Dendritic cell treated with granulocyte-macrophage colony-stimulating factor and Interleukin-4, amounts not matched to agents 40 ng/mL and 50 ng/mL, for 4 days (primary cell): ENCODE results near the gene SLC25A30.
"Not testable (repeated sequence)": the region's sequence is repeated elsewhere in the genome, so short reads cannot be mapped to it uniquely, and the experiment has no call there.

Experiments
- H3K27ac Mint-ChIP-seq: one replicate; pipeline ENCODE4 v1.8.0; 2022; ENCODE audit warnings: mild to moderate bottlenecking, mixed read lengths
- H3K27me3 Mint-ChIP-seq: one replicate; pipeline ENCODE4 v1.8.0; 2022; ENCODE audit warnings: mild to moderate bottlenecking, mixed read lengths
- H3K36me3 Mint-ChIP-seq: one replicate; pipeline ENCODE4 v1.8.0; 2022; ENCODE audit warnings: low read depth, mixed read lengths
- H3K4me1 Mint-ChIP-seq: one replicate; pipeline ENCODE4 v1.8.0; 2022; ENCODE audit warnings: low read depth, mixed read lengths
- H3K4me3 Mint-ChIP-seq: one replicate; pipeline ENCODE4 v1.8.0; 2022; ENCODE audit warnings: mild to moderate bottlenecking, moderate library complexity, mixed read lengths
- H3K9me3 Mint-ChIP-seq: one replicate; pipeline ENCODE4 v1.8.0; 2022; ENCODE audit warnings: mixed read lengths
- intact Hi-C: fragments of 100-400 bp; cut with micrococcal nuclease; formaldehyde crosslinking; loops from one replicate; pipeline ENCODE4 v1.15.0; 2022

SLC25A30 gene

DNA sequence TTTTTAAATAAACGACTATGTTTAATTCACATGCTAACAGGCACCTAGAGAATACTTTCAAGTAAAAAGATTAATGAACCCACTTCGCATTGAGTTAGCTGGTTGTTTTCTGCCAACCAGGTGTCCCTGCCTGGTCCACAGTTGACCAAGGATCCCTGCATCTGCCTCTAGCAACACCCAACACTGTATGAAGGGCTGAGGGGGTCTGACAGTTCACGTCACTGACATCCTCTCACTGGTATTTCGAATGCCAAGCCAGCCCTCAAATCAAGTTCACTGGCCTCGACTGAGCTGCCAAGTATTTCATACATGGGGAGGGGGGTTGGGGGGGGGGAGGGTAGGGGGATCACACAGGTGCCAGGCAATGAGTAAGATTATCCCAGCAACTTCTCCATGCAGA, 25.4 kb downstream of the SLC25A30 start:
- Mint-ChIP-seq H3K27ac (no peak overlapping the region), H3K9me3 (no peaks in the 10 kb centered on the region), H3K4me3 (no peak overlapping the region), H3K4me1 (peaks cover 31% of the 10 kb centered on the region), H3K27me3 (no peaks in the 10 kb centered on the region), H3K36me3 (peaks cover 78% of the 10 kb centered on the region)
- intact Hi-C loops, result no loop called here

DNA sequence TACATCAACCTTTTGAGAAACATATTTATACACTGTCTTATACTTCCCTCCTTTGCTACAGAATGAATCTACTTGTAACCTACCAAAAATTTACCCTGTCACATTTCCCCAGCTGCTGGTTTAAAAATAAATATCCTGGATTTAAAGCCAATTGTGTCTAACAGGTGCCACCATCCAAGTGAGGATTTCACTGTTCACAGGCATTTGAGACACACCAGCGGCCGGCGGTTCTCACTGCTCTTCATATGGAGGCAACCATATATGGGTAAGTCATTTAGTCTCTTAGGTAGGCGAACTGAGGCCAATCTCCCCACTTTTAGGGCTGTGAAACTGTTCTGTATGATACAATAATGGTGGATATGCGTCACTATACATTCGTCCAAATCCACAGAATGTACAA, 26.2 kb downstream of the SLC25A30 start:
- Mint-ChIP-seq H3K27me3 (no peaks in the 10 kb centered on the region), H3K4me1 (peaks cover 39% of the 10 kb centered on the region), H3K4me3 (no peak overlapping the region), H3K27ac (no peak overlapping the region), H3K9me3 (peaks cover 8% of the 10 kb centered on the region), H3K36me3 (peaks cover 77% of the 10 kb centered on the region)
- intact Hi-C loops, result no loop called here

GRCh38 chr13:45391128-45391527, 27.0 kb downstream of the SLC25A30 start:
- H3K4me3 Mint-ChIP-seq, intact Hi-C loops, H3K9me3 Mint-ChIP-seq, H3K27ac Mint-ChIP-seq, H3K27me3 Mint-ChIP-seq: not testable (repeated sequence)
- H3K4me1 Mint-ChIP-seq, result peaks cover 44% of the 10 kb centered on the region
- H3K36me3 Mint-ChIP-seq, result peaks cover 69% of the 10 kb centered on the region

GRCh38 chr13:45390348-45390747, 27.8 kb downstream of the SLC25A30 start:
- H3K36me3 Mint-ChIP-seq, result peaks cover 61% of the 10 kb centered on the region
- H3K27me3 Mint-ChIP-seq, H3K9me3 Mint-ChIP-seq, H3K27ac Mint-ChIP-seq, intact Hi-C loops, H3K4me3 Mint-ChIP-seq: not testable (repeated sequence)
- peaks cover 44% of the 10 kb centered on the region for H3K4me1 Mint-ChIP-seq

DNA sequence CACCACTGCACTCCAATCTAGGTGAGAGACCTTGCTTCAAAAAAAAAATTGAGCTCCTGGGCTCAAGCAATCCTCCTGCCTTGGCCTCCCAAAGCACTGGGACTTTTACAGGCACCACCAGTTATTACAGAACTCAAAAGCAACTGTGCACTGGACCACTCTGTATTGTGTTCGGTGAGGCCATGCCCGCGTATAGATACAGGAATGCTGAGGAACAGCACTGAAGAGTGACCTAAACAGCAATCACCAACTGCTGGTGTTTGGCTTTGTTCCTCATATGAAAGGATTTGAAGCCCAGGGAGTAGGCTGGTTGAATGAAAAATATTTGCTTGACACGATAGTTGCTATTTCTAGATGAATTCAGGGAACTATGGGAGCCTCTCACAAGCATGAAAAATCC, 29.5 kb downstream of the SLC25A30 start:
- Mint-ChIP-seq H3K27me3 (no peaks in the 10 kb centered on the region), H3K9me3 (peaks cover 8% of the 10 kb centered on the region), H3K4me1 (peaks cover 31% of the 10 kb centered on the region), H3K36me3 (peaks cover 52% of the 10 kb centered on the region), H3K27ac (no peak overlapping the region), H3K4me3 (no peak overlapping the region)
- intact Hi-C loops, result no loop called here

DNA sequence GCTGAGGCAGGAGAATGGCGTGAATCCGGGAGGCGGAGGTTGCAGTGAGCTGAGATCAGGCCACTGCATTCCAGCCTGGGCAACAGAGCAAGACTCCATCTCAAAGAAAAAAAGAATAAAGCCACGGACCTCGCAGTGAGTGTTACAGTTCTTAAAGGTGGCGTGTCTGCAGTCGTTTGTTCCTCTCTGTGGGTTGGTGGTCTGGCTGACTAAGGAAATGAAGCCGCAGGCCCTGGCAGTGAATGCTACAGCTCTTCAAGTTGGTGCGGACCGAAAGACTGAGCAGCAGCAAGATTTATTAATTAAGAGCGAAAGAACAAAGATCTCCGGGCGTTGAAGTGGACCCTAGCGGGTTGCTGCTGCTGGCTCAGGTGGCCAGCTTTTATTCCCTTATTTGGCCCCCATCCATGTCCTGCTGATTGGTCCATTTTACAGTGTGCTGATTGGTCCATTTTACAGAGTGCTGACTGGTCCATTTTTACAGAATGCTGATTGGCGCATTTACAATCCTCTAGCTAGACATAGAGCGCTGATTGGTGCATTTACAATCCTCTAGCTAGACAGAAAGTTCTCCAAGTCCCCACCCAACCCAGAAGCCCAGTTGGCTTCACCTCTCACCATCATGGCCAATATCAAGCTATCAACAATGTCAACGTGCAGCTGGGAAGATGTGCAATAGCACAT, 31.1 kb downstream of the SLC25A30 start:
- intact Hi-C loops, H3K4me3 Mint-ChIP-seq, H3K9me3 Mint-ChIP-seq, H3K27me3 Mint-ChIP-seq: not testable (repeated sequence)
- peaks cover 44% of the 10 kb centered on the region for H3K36me3 Mint-ChIP-seq
- H3K27ac Mint-ChIP-seq, result peak overlapping the region; percentile 62
- H3K4me1 Mint-ChIP-seq, result peaks cover 31% of the 10 kb centered on the region

GRCh38 chr13:45385907-45386553, 32.1 kb downstream of the SLC25A30 start:
- H3K4me1 Mint-ChIP-seq, result peaks cover 31% of the 10 kb centered on the region
- intact Hi-C loops, result no loop called here
- H3K27ac Mint-ChIP-seq, result peak overlapping the region; percentile 62
- peaks cover 8% of the 10 kb centered on the region for H3K9me3 Mint-ChIP-seq
- H3K36me3 Mint-ChIP-seq, result peaks cover 34% of the 10 kb centered on the region
- H3K27me3 Mint-ChIP-seq, result no peaks in the 10 kb centered on the region
- H3K4me3 Mint-ChIP-seq, result no peak overlapping the region

GRCh38 chr13:45385320-45385719, 32.9 kb downstream of the SLC25A30 start:
- intact Hi-C loops, result no loop called here
- no peaks in the 10 kb centered on the region for H3K27me3 Mint-ChIP-seq
- H3K4me1 Mint-ChIP-seq, result peaks cover 25% of the 10 kb centered on the region
- peaks cover 27% of the 10 kb centered on the region for H3K36me3 Mint-ChIP-seq
- no peak overlapping the region for H3K27ac Mint-ChIP-seq
- no peak overlapping the region for H3K4me3 Mint-ChIP-seq
- H3K9me3 Mint-ChIP-seq, result peaks cover 8% of the 10 kb centered on the region

GRCh38 chr13:45384474-45385174, 33.5 kb downstream of the SLC25A30 start:
- H3K9me3 Mint-ChIP-seq, result peaks cover 8% of the 10 kb centered on the region
- no peak overlapping the region for H3K27ac Mint-ChIP-seq
- H3K4me1 Mint-ChIP-seq, result peaks cover 22% of the 10 kb centered on the region

GRCh38 chr13:45382739-45383138, 35.4 kb downstream of the SLC25A30 start:
- H3K9me3 Mint-ChIP-seq, H3K27ac Mint-ChIP-seq, H3K4me3 Mint-ChIP-seq, intact Hi-C loops, H3K27me3 Mint-ChIP-seq: not testable (repeated sequence)
- H3K36me3 Mint-ChIP-seq, result peaks cover 12% of the 10 kb centered on the region
- peaks cover 20% of the 10 kb centered on the region for H3K4me1 Mint-ChIP-seq

More at GRCh38 chr13:45384474-45385174, 33.5 kb downstream of the SLC25A30 start:
- Mint-ChIP-seq H3K27me3 (no peaks in the 10 kb centered on the region), H3K36me3 (peaks cover 25% of the 10 kb centered on the region), H3K4me3 (no peak overlapping the region)
- intact Hi-C loops, result no loop called here

DNA sequence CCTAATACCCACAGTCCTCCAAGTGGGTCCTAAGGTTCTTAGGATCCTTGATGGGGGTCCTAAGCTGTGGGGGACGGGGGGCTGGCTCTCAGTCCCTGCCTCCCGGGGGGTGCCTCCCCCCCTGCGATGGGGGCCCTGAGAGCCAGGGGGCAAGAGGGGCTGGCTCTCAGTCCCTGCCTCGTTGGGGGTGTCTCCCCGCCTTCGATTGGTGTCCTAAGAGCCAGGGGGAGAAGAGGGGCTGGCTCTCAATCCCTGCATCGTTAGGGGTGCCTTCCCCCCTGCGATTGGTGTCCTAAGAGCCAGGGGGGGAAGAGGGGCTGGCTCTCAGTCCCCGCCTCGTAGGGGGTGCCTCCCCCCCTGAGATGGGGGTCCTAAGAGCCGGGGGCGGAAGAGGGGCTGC, 37.0 kb downstream of the SLC25A30 start:
- Mint-ChIP-seq H3K36me3 (peaks cover 5% of the 10 kb centered on the region), H3K4me1 (peaks cover 6% of the 10 kb centered on the region), H3K27me3 (no peaks in the 10 kb centered on the region), H3K27ac (no peak overlapping the region), H3K9me3 (no peaks in the 10 kb centered on the region), H3K4me3 (no peak overlapping the region)
- intact Hi-C loops, result no loop called here

DNA sequence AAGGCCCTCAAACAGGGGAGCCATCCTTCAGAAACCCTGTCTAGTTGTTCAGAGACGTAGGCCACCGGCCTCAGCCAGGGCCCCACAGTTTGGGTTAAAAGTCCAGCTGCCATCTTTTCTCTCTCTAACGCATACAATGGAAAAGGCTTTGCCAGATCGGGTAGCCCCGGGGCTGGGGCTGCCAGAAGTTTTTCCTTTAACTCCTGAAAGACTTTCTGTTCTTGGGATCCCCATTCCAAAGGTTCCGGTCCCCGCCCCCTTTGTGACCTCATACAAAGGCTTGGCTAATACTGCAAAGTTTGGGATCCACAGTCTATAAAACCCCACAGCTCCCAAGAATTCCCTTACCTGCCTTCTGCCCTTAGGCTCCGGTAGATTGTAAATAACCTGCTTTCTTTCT, 37.5 kb downstream of the SLC25A30 start:
- H3K36me3 Mint-ChIP-seq, H3K27me3 Mint-ChIP-seq, intact Hi-C loops, H3K27ac Mint-ChIP-seq, H3K4me1 Mint-ChIP-seq, H3K9me3 Mint-ChIP-seq, H3K4me3 Mint-ChIP-seq: not testable (repeated sequence)

DNA sequence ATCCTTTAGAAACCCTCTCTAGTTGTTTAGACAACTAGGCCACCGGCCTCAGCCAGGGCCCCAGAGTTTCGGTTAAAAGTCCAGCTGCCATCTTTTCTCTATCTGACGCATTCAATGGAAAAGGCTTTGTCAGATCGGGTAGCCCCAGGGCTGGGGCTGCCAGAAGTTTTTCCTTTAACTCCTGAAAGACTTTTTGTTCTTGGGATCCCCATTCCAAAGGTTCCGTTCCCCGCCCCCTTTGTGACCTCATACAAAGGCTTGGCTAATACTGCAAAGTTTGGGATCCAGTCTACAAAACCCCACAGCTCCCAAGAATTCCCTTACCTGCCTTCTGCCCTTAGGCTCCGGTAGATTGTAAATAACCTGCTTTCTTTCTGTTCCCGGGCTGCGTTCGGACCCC, 38.7 kb downstream of the SLC25A30 start:
- H3K4me1 Mint-ChIP-seq, H3K9me3 Mint-ChIP-seq, H3K36me3 Mint-ChIP-seq, H3K4me3 Mint-ChIP-seq, H3K27me3 Mint-ChIP-seq, H3K27ac Mint-ChIP-seq: not testable (repeated sequence)
- intact Hi-C loops, result loop anchor here (10.0 kb wide), 2 partner anchors 85 to 115 kb away; partner anchors contain the start of gene COG3

- H3K9me3 Mint-ChIP-seq, H3K27me3 Mint-ChIP-seq, H3K27ac Mint-ChIP-seq, H3K4me3 Mint-ChIP-seq, H3K4me1 Mint-ChIP-seq, H3K36me3 Mint-ChIP-seq: not testable (repeated sequence)
- intact Hi-C loops, result loop anchor here (10.0 kb wide), 2 partner anchors 86 to 116 kb away; partner anchors contain the start of gene COG3
Measured at GRCh38 chr13:45378786-45379185, 39.4 kb downstream of the SLC25A30 start.
